HCT116 (cell line): ENCODE results near the gene NXPE4. TPM values are rescaled to one million over a fixed set of nuclear protein-coding genes. Genes with fewer than 3 reads are reported as not detected.
"Not testable (repeated sequence)": the region's sequence is repeated elsewhere in the genome, so short reads cannot be mapped to it uniquely, and the experiment has no call there.

Experiments
- ATAC-seq: fragments of 200-7000 bp; cut with Tn5 transposase; 2 replicates; pipeline ENCODE4 v1.9.1; 2020; ENCODE audit warnings: mild to moderate bottlenecking, moderate library complexity
- BruUV-seq: library from RNA; stranded (reverse); fragments of 400-500 nt; replicated peaks from 2 replicates; lab custom pipeline; 2021; lab: Mats Ljungman, UMichigan
- CTCF ChIA-PET: fragments of 300-600 bp; sonication (Branson Sonifier 250); formaldehyde crosslinking; loops from one replicate; lab custom pipeline; 2021; ENCODE audit warnings: antibody characterized with exemption; lab: Charles Lee
- POLR2A ChIA-PET: fragments of 300-600, 350-600 bp; sonication (Branson Sonifier 250); formaldehyde crosslinking; loops from one replicate; lab custom pipeline; 2021; ENCODE audit warnings: antibody characterized with exemption; lab: Charles Lee
- RAD21 ChIA-PET, 2 experiments: fragments of 300-600 bp; sonication (Branson Sonifier 250); formaldehyde crosslinking; loops; one replicate each; lab custom pipeline; 2023; ENCODE audit warnings: low total read pairs in 2 of 2; ENCODE audit not compliant: uncharacterized antibody in 2 of 2, unreplicated experiment in 2 of 2, low non-redundant PET in 1 of 2; lab: Charles Lee
- DNase-seq: peaks from one replicate; pipeline ENCODE4 v3.0.0-alpha.2; 2010; ENCODE audit warnings: low read depth, low spot score
- H2AFZ ChIP-seq: fragments of 200-600 bp; shearing (Covaris generic), sonication (generic); 2 replicates; pipeline ENCODE4 v1.6.1; 2017; ENCODE audit warnings: low read depth, mixed run types, mixed read lengths, antibody characterized with exemption, low read length; ENCODE audit not compliant: poor library complexity, severe bottlenecking
- H3K27ac ChIP-seq: 2 replicates; pipeline ENCODE4 v1.5.1; 2012; ENCODE audit warnings: low read depth, low read length
- H3K27me3 ChIP-seq: fragments of 200-600 bp; sonication (generic); 2 replicates; pipeline ENCODE4 v1.6.1; 2016; ENCODE audit warnings: mixed run types, low read length, mixed read lengths; ENCODE audit not compliant: insufficient read depth
- H3K36me3 ChIP-seq, 2 experiments: fragments of 200-500 bp in 1 of 2; fragments of 200-600 bp in 1 of 2; sonication (Bioruptor generic) in 1 of 2; sonication (generic) in 1 of 2; 2 replicates each; pipeline versions ENCODE4 v1.5.1 to v1.6.1; 2014 to 2016; ENCODE audit warnings: low read length in 2 of 2, inconsistent platforms in 1 of 2, mixed read lengths in 1 of 2, mixed run types in 1 of 2; ENCODE audit not compliant: insufficient read depth in 2 of 2, control insufficient read depth in 1 of 2
- H3K4me1 ChIP-seq, 2 experiments: fragments of 200-600 bp in 1 of 2; sonication (generic) in 1 of 2; 2 replicates each; pipeline versions ENCODE4 v1.5.1 to v1.6.1; 2012 to 2017; ENCODE audit warnings: low read length in 2 of 2, inconsistent platforms in 1 of 2, mild to moderate bottlenecking in 1 of 2, mixed read lengths in 1 of 2, mixed run types in 1 of 2, moderate library complexity in 1 of 2; ENCODE audit not compliant: insufficient read depth in 2 of 2, control insufficient read depth in 1 of 2
- H3K4me2 ChIP-seq: fragments of 200-600 bp; sonication (generic); 2 replicates; pipeline ENCODE4 v1.6.1; 2017; ENCODE audit warnings: mixed run types, low read length, mixed read lengths
- H3K4me3 ChIP-seq, 2 experiments: fragments of 200-600 bp in 1 of 2; sonication (generic) in 1 of 2; replicated peaks in 1 of 2; 2 replicates each; pipeline ENCODE4 v1.5.1; 2011 to 2016; ENCODE audit warnings: low read length in 2 of 2, control low read depth in 1 of 2, low read depth in 1 of 2, mild to moderate bottlenecking in 1 of 2, mixed read lengths in 1 of 2, mixed run types in 1 of 2
- H3K79me2 ChIP-seq: fragments of 200-600 bp; sonication (generic); 2 replicates; pipeline ENCODE4 v1.6.1; 2017; ENCODE audit warnings: mild to moderate bottlenecking, mixed run types, low read length, moderate library complexity, mixed read lengths; ENCODE audit not compliant: insufficient read depth
- H3K9ac ChIP-seq: fragments of 200-600 bp; sonication (generic); 2 replicates; pipeline ENCODE4 v1.6.1; 2016; ENCODE audit warnings: low read length, mixed read lengths
- H3K9me2 ChIP-seq: fragments of 200-600 bp; sonication (generic), shearing (Covaris generic); 2 replicates; pipeline ENCODE4 v1.6.1; 2017; ENCODE audit warnings: mixed run types, mild to moderate bottlenecking, moderate library complexity; ENCODE audit not compliant: insufficient read depth
- H3K9me3 ChIP-seq, 2 experiments: fragments of 200-500 bp in 1 of 2; fragments of 200-600 bp in 1 of 2; sonication (Bioruptor generic) in 1 of 2; sonication (generic) in 1 of 2; 2 replicates each; pipeline ENCODE4 v1.6.1; 2014 to 2017; ENCODE audit warnings: low read length in 2 of 2, mixed read lengths in 2 of 2, inconsistent platforms in 1 of 2, low read depth in 1 of 2, mild to moderate bottlenecking in 1 of 2, mixed run types in 1 of 2, moderate library complexity in 1 of 2; ENCODE audit not compliant: control insufficient read depth in 1 of 2, insufficient read depth in 1 of 2
- H4K20me1 ChIP-seq: fragments of 200-600 bp; sonication (generic), shearing (Covaris generic); 2 replicates; pipeline ENCODE4 v1.6.1; 2017; ENCODE audit warnings: mixed run types, mild to moderate bottlenecking, moderate library complexity; ENCODE audit not compliant: insufficient read depth
- CEBPB ChIP-seq: IDR thresholded peaks from 2 replicates; pipeline ENCODE4 v1.6.1; 2012; ENCODE audit warnings: low read depth
- EZH2phosphoT487 ChIP-seq: fragments of 200-600 bp; IDR thresholded peaks from 2 replicates; pipeline ENCODE4 v1.6.1; 2018; ENCODE audit warnings: antibody characterized with exemption, borderline replicate concordance
- RAD21 ChIP-seq: IDR thresholded peaks from 2 replicates; pipeline ENCODE4 v1.6.1; 2012; ENCODE audit warnings: low read depth, mild to moderate bottlenecking
- ZFX ChIP-seq: fragments of 450-650 bp; IDR thresholded peaks from 2 replicates; pipeline ENCODE4 v1.6.1; 2017
- ZNF274 ChIP-seq: fragments of 200-500 bp; sonication (Bioruptor generic); IDR thresholded peaks from 2 replicates; pipeline ENCODE4 v1.6.1; 2014; ENCODE audit warnings: mild to moderate bottlenecking, low read depth, low read length, inconsistent platforms
- intact Hi-C: fragments of 100-400 bp; cut with micrococcal nuclease; formaldehyde crosslinking; loops from 2 replicates; pipeline ENCODE4 v1.10.0; 2022
- total RNA-seq: library from RNA; stranded (reverse); gene quantifications from one replicate; pipeline ENCODE4 v1.2.1, GENCODE V29; 2021; ENCODE audit not compliant: unreplicated experiment
- TF ChIP-seq, protein P1 (sequence below): IDR thresholded peaks from 2 replicates; pipeline ENCODE4 v1.6.1; 2011; ENCODE audit warnings: mild to moderate bottlenecking, low read length, moderate library complexity; ENCODE audit not compliant: insufficient replicate concordance; ENCODE audit errors: extremely low read depth

NXPE4 gene
- total RNA-seq, 1 experiment from 2014 or later, result not detected

DNA sequence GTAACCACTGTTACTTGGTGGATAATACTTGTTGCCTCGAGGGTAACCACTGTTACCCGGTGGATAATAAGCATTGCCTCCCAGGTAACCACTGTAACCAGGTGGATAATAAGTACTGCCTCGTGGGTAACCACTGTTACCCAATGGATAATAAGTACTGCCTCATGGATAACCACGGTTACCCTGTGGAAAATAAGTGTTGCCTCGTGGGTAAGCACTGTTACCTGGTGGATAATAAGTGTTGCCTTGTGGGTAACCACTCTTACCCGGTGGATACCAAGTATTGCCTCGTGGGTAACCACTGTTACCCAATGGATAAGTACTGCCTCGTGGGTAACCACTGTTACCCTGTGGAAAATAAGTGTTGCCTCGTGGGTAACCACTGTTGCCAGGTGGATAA lies 13.0 kb upstream of the NXPE4 start:
- H3K9ac ChIP-seq, H3K9me2 ChIP-seq, H3K79me2 ChIP-seq, BruUV-seq, H3K4me1 ChIP-seq, H3K36me3 ChIP-seq, H3K9me3 ChIP-seq, POLR2A ChIA-PET, H3K4me2 ChIP-seq, H4K20me1 ChIP-seq, intact Hi-C loops, RAD21 ChIA-PET, DNase-seq, H3K27me3 ChIP-seq, CTCF ChIA-PET, H3K4me3 ChIP-seq, ATAC-seq, H2AFZ ChIP-seq, H3K27ac ChIP-seq: not testable (repeated sequence)

DNA sequence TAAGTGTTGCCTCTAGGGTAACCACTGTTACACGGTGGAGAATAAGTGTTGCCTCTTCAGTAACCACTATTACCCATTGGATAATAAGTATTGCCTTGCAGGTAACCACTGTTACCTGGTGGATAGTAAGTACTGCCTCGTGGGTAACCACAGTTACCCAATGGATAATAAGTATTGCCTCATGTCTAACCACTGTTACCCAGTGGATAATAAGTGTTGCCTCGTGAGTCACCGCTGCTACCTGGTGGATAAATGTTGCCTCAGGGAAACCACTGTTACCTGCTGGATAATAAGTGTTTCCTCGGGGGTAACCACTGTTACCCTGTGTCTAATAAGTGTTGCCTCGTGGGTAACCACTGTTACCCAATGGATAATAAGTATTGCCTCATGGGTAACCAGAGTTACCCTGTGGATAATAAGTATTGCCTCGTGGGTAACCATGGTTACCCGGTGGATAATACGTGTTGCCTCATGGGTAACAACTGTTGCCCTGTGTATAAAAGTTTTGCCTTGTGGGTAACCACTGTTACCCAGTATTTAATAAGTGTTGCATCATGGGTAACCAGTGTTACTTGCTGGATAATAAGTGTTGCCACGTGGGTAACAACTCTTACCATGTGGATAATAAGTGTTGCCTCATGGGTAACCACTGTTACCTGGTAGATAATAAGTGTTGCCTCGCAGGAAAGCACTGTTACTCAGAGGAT lies 12.3 kb upstream of the NXPE4 start:
- Histone ChIP-seq H3K9me2 (no peaks in the 10 kb centered on the region), H3K27ac (no peak overlapping the region), H3K9ac (no peak overlapping the region), H3K9me3 (no peaks in the 10 kb centered on the region; a peak in 2 of 4 replicates), H4K20me1 (no peaks in the 10 kb centered on the region), H2AFZ (no peak overlapping the region), H3K36me3 (no peaks in the 10 kb centered on the region), H3K4me3 (no peak overlapping the region), H3K4me1 (no peaks in the 10 kb centered on the region), H3K4me2 (no peak overlapping the region), H3K79me2 (no peaks in the 10 kb centered on the region), H3K27me3 (no peaks in the 10 kb centered on the region)
- ATAC-seq (no peak), DNase-seq (no peak)
- TF ChIP-seq CEBPB (no peak), RAD21 (no peak), ZNF274 (no peak), EZH2phosphoT487 (no peak), ZFX (no peak)
- TF ChIP-seq, protein P1, sequence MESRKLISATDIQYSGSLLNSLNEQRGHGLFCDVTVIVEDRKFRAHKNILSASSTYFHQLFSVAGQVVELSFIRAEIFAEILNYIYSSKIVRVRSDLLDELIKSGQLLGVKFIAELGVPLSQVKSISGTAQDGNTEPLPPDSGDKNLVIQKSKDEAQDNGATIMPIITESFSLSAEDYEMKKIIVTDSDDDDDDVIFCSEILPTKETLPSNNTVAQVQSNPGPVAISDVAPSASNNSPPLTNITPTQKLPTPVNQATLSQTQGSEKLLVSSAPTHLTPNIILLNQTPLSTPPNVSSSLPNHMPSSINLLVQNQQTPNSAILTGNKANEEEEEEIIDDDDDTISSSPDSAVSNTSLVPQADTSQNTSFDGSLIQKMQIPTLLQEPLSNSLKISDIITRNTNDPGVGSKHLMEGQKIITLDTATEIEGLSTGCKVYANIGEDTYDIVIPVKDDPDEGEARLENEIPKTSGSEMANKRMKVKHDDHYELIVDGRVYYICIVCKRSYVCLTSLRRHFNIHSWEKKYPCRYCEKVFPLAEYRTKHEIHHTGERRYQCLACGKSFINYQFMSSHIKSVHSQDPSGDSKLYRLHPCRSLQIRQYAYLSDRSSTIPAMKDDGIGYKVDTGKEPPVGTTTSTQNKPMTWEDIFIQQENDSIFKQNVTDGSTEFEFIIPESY, result no peak
- CTCF ChIA-PET, result no interaction called here
- POLR2A ChIA-PET, result no interaction called here
- intact Hi-C loops, result no loop called here
- RAD21 ChIA-PET, result no interaction called here
- no TSS peak for BruUV-seq

DNA sequence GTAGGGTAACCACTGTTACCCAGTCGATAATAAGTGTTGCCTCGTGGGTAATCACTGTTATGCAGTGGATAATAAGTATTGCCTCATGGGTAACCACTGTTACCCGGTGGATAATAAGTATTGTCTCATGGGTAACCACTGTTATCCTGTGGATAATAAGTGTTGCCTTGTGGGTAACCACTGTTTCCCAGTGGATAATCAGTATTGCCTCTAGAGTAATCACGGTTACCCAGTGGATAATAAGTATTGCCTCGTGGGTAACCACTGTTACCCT lies 11.2 kb upstream of the NXPE4 start:
- H3K36me3 ChIP-seq, CTCF ChIA-PET, H3K4me1 ChIP-seq, H3K79me2 ChIP-seq, H3K9me2 ChIP-seq, H4K20me1 ChIP-seq, H3K4me3 ChIP-seq, H3K27me3 ChIP-seq, RAD21 ChIA-PET, H3K9me3 ChIP-seq, H3K4me2 ChIP-seq, ATAC-seq, BruUV-seq, DNase-seq, H3K9ac ChIP-seq, H3K27ac ChIP-seq, H2AFZ ChIP-seq, POLR2A ChIA-PET, intact Hi-C loops: not testable (repeated sequence)
